ENCODE measurements around the gene ANKS1B.

DNA sequence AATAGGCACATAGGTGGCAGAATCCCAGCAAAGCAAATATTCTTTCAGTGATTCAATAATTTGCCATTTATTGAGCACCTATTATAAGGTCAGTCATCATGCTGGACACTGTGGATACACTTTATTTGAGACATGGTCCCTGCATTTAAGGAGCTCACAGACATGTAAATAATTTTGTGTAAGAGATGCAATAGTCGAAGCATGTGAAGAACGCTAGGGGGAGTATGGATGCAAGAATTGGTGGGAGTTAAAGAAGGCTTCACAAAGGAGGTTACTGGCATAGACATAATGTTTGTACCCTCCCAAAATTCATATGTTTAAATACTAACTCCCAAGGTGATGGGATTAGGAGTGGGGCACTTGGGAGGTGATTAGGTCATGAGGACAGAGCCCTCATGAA is 597.8 kb downstream of the ANKS1B start:
- TF ChIP-seq, protein P1, sequence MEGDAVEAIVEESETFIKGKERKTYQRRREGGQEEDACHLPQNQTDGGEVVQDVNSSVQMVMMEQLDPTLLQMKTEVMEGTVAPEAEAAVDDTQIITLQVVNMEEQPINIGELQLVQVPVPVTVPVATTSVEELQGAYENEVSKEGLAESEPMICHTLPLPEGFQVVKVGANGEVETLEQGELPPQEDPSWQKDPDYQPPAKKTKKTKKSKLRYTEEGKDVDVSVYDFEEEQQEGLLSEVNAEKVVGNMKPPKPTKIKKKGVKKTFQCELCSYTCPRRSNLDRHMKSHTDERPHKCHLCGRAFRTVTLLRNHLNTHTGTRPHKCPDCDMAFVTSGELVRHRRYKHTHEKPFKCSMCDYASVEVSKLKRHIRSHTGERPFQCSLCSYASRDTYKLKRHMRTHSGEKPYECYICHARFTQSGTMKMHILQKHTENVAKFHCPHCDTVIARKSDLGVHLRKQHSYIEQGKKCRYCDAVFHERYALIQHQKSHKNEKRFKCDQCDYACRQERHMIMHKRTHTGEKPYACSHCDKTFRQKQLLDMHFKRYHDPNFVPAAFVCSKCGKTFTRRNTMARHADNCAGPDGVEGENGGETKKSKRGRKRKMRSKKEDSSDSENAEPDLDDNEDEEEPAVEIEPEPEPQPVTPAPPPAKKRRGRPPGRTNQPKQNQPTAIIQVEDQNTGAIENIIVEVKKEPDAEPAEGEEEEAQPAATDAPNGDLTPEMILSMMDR (IDR thresholded peaks at IDR 0.05) = no peak
- no peak for TF ChIP-seq POLR2A (IDR thresholded peaks at IDR 0.05)

Data from Peyer's patch (tissue), 4 donors.